B cell (primary cell): Measurements from ENCODE around the gene SLC44A4. TPM values are rescaled to one million over a fixed set of nuclear protein-coding genes. Genes with fewer than 3 reads are reported as not detected.

Experiments
- ATAC-seq: fragments of 200-7000 bp; cut with Tn5 transposase; one replicate; pipeline ENCODE4 v1.10.0; 2021; ENCODE audit warnings: low read depth, mild to moderate bottlenecking, moderate number of reproducible peaks, moderate library complexity
- CTCF ChIA-PET: fragments of 350-600 bp; sonication (Branson Sonifier 250); formaldehyde crosslinking; loops from one replicate; lab custom pipeline; 2021; ENCODE audit warnings: antibody characterized with exemption, inconsistent platforms; lab: Charles Lee
- POLR2A ChIA-PET: fragments of 350-600 bp; sonication (Branson Sonifier 250); formaldehyde crosslinking; loops from one replicate; lab custom pipeline; 2021; ENCODE audit warnings: antibody characterized with exemption; lab: Charles Lee
- DNase-seq: peaks from one replicate; pipeline ENCODE4 v3.0.0; 2013
- H2AFZ ChIP-seq: 2 replicates; pipeline ENCODE4 v1.6.1; 2012; ENCODE audit warnings: mild to moderate bottlenecking, low read depth, low read length; ENCODE audit not compliant: insufficient read depth, poor library complexity, severe bottlenecking
- H3K27ac ChIP-seq, 2 donors: 1 replicate in 1 of 2; 2 replicates in 1 of 2; pipeline ENCODE4 v1.5.1; 2012 to 2013; ENCODE audit warnings: low read length in 2 of 2, mild to moderate bottlenecking in 2 of 2, moderate library complexity in 1 of 2
- H3K27me3 ChIP-seq, 4 experiments: fragments of 200-600 bp in 1 of 4; sonication (generic) in 1 of 4; replicated peaks in 1 of 4; 1 replicate in 2 of 4; 2 replicates in 2 of 4; pipeline versions ENCODE4 v1.6.1 to v1.7.0; 2013 to 2016; ENCODE audit warnings: low read length in 3 of 4, mild to moderate bottlenecking in 2 of 4, mixed read lengths in 1 of 4, moderate library complexity in 1 of 4; ENCODE audit not compliant: insufficient read depth in 4 of 4, control insufficient read depth in 3 of 4; ENCODE audit errors: control extremely low read depth in 1 of 4
- H3K36me3 ChIP-seq, 2 experiments: replicated peaks in 1 of 2; 1 replicate in 1 of 2; 2 replicates in 1 of 2; pipeline versions ENCODE4 v1.6.1 to v1.7.1; 2013; ENCODE audit warnings: low read length in 1 of 2; ENCODE audit not compliant: insufficient read depth in 2 of 2, control insufficient read depth in 1 of 2; ENCODE audit errors: control extremely low read depth in 1 of 2, extremely low read depth in 1 of 2
- H3K4me1 ChIP-seq, 2 donors: fragments of 200-600 bp in 1 of 2; sonication (generic) in 1 of 2; 1 replicate in 1 of 2; 2 replicates in 1 of 2; pipeline versions ENCODE4 v1.5.1 to v1.6.1; 2013 to 2017; ENCODE audit warnings: low read length in 2 of 2; ENCODE audit not compliant: control insufficient read depth in 2 of 2, insufficient read depth in 2 of 2
- H3K4me2 ChIP-seq: replicated peaks from 2 replicates; pipeline ENCODE3; 2012; ENCODE audit warnings: mild to moderate bottlenecking, low read depth, low read length; ENCODE audit not compliant: poor library complexity, severe bottlenecking
- H3K4me3 ChIP-seq, 5 experiments: fragments of 200-600 bp in 1 of 5; sonication (generic) in 1 of 5; 1 replicate in 3 of 5; 2 replicates in 2 of 5; pipeline versions ENCODE4 v1.5.1 to v1.7.0; 2011 to 2016; ENCODE audit warnings: low read length in 4 of 5, mild to moderate bottlenecking in 4 of 5, low read depth in 2 of 5, control low read depth in 1 of 5, moderate library complexity in 1 of 5; ENCODE audit not compliant: insufficient read depth in 1 of 5; ENCODE audit errors: control extremely low read depth in 1 of 5, extremely low read depth in 1 of 5
- H3K79me2 ChIP-seq: fragments of 200-600 bp; sonication (generic); one replicate; pipeline ENCODE4 v1.6.0; 2016; ENCODE audit warnings: low read length; ENCODE audit not compliant: control insufficient read depth, insufficient read depth
- H3K9ac ChIP-seq: fragments of 200-600 bp; sonication (generic); 2 replicates; pipeline ENCODE4 v1.6.1; 2017; ENCODE audit warnings: mild to moderate bottlenecking, low read length, moderate library complexity
- H3K9me3 ChIP-seq, 3 donors: one replicate each; pipeline versions ENCODE4 v1.6.1 to v1.7.1; 2013; ENCODE audit warnings: low read length in 2 of 3; ENCODE audit not compliant: control insufficient read depth in 2 of 3, insufficient read depth in 1 of 3; ENCODE audit errors: control extremely low read depth in 1 of 3
- H4K20me1 ChIP-seq: 2 replicates; pipeline ENCODE4 v1.6.0; 2012; ENCODE audit warnings: mild to moderate bottlenecking, low read length; ENCODE audit not compliant: insufficient read depth, control insufficient read depth, poor library complexity, severe bottlenecking
- H3K27ac Mint-ChIP-seq: one replicate; pipeline ENCODE4 v1.8.0; 2021; ENCODE audit warnings: mixed read lengths
- H3K27me3 Mint-ChIP-seq: one replicate; pipeline ENCODE4 v1.8.0; 2021; ENCODE audit warnings: mixed read lengths
- H3K4me1 Mint-ChIP-seq: one replicate; pipeline ENCODE4 v1.8.0; 2021; ENCODE audit warnings: mixed read lengths
- H3K4me3 Mint-ChIP-seq: one replicate; pipeline ENCODE4 v1.8.0; 2021; ENCODE audit warnings: mixed read lengths
- H3K9me3 Mint-ChIP-seq: one replicate; pipeline ENCODE4 v1.8.0; 2022; ENCODE audit warnings: mixed read lengths; ENCODE audit not compliant: insufficient read depth
- CTCF ChIP-seq: fragments of 200-600 bp; IDR thresholded peaks from one replicate; pipeline ENCODE4 v1.8.0; 2022; ENCODE audit warnings: antibody characterized with exemption, mild to moderate bottlenecking
- EZH2 ChIP-seq: IDR thresholded peaks from 2 replicates; pipeline ENCODE4 v1.6.1; 2012; ENCODE audit warnings: borderline replicate concordance, low read depth, mild to moderate bottlenecking, moderate library complexity, low read length; ENCODE audit not compliant: insufficient read depth, poor library complexity, severe bottlenecking
- WGBS: methylation state at CpG from one replicate; pipeline ENCODE4 v1.1.5; 2013; ENCODE audit warnings: missing lambda C conversion rate; ENCODE audit not compliant: insufficient coverage; 5-methylcytosine and 5-hydroxymethylcytosine counted together
- intact Hi-C: fragments of 100-400 bp; cut with micrococcal nuclease; formaldehyde crosslinking; loops from one replicate; pipeline ENCODE4 v1.10.0; 2022
- polyA plus RNA-seq: library from polyadenylated mRNA; depleted of rRNA; stranded (reverse); fragments of >200 nt; gene quantifications from 2 replicates; pipeline ENCODE4 v1.2.3, GENCODE V29; 2012
- total RNA-seq, 2 donors: library from RNA; stranded (reverse); fragments of 120-200 nt in 1 of 2; gene quantifications; 1 replicate in 1 of 2; 2 replicates in 1 of 2; pipeline versions ENCODE4 v1.2.3 to v1.2.4, GENCODE V29; 2013 to 2022

The SLC44A4 gene
- total and polyA plus RNA-seq, 2 donors (not counting 1 experiment from before 2014, with no cell fraction given): not detected

GRCh38 chr6:31871046-31871659 lies 7.6 kb downstream of the SLC44A4 start:
- H3K27ac ChIP-seq: no peak overlapping the region
- no peaks in the 10 kb centered on the region for H3K36me3 ChIP-seq
- Mint-ChIP-seq H3K4me1 (no peaks in the 10 kb centered on the region), H3K4me3 (no peak overlapping the region), H3K27ac (no peak overlapping the region), H3K27me3 (peaks cover 4% of the 10 kb centered on the region), H3K9me3 (no peaks in the 10 kb centered on the region)
- H3K4me3 ChIP-seq: no peak overlapping the region
- no peak overlapping the region for H3K9ac ChIP-seq
- H3K27me3 ChIP-seq: no peaks in the 10 kb centered on the region
- DNase-seq (no peak), ATAC-seq (no peak)
- ChIA-PET CTCF (no interaction called here), POLR2A (no interaction called here)
- intact Hi-C loops: no loop called here
- H3K4me2 ChIP-seq: no peak overlapping the region
- H3K79me2 ChIP-seq: no peaks in the 10 kb centered on the region
- no peaks in the 10 kb centered on the region for H4K20me1 ChIP-seq
- TF ChIP-seq CTCF: no peak
- TF ChIP-seq EZH2: no peak
- 81% methylated on average over 7 of the region's 9 CpGs for WGBS
- no peaks in the 10 kb centered on the region for H3K9me3 ChIP-seq
- no peak overlapping the region for H2AFZ ChIP-seq
- no peaks in the 10 kb centered on the region for H3K4me1 ChIP-seq

- TF ChIP-seq CTCF (no peak), EZH2 (no peak)
- no peaks in the 10 kb centered on the region for H3K4me1 ChIP-seq
- no peaks in the 10 kb centered on the region for H3K79me2 ChIP-seq
- H3K36me3 ChIP-seq: no peaks in the 10 kb centered on the region
- ChIA-PET POLR2A (no interaction called here), CTCF (no interaction called here)
- H3K9ac ChIP-seq: no peak overlapping the region
- no peak overlapping the region for H3K4me2 ChIP-seq
- WGBS: 84% methylated on average over 12 of the region's 16 CpGs
- H3K27ac ChIP-seq: no peak overlapping the region
- Mint-ChIP-seq H3K27me3 (peaks cover 4% of the 10 kb centered on the region), H3K4me1 (no peaks in the 10 kb centered on the region), H3K9me3 (no peaks in the 10 kb centered on the region), H3K27ac (no peak overlapping the region), H3K4me3 (no peak overlapping the region)
- no peaks in the 10 kb centered on the region for H3K9me3 ChIP-seq
- H3K27me3 ChIP-seq: no peaks in the 10 kb centered on the region
- DNase-seq: no peak
- H4K20me1 ChIP-seq: no peaks in the 10 kb centered on the region
- no peak for ATAC-seq
- intact Hi-C loops: no loop called here
- H2AFZ ChIP-seq: no peak overlapping the region
- no peak overlapping the region for H3K4me3 ChIP-seq
These were observed 8.3 kb downstream of the SLC44A4 start for GRCh38 chr6:31870385-31870921.
